K562 (cell line): ENCODE data around the gene POLR1H. TPM values are rescaled to one million over a fixed set of nuclear protein-coding genes. Genes with fewer than 3 reads are reported as not detected.

Source experiments
- ARID3A ChIP-seq: IDR thresholded peaks from 2 replicates; pipeline ENCODE4 v1.6.1; 2012; ENCODE audit warnings: low read depth, low read length, improper control_type of control experiment, borderline replicate concordance
- ARID4B ChIP-seq: sonication (generic); formaldehyde crosslinking; IDR thresholded peaks from 2 replicates; pipeline ENCODE4 v1.8.0; 2022; ENCODE audit warnings: mild to moderate bottlenecking, missing genetic modification reagents
- C11orf30 ChIP-seq: fragments of 450-650 bp; IDR thresholded peaks from 2 replicates; pipeline ENCODE4 v1.6.1; 2016; ENCODE audit warnings: low read depth, mild to moderate bottlenecking
- CTBP1 ChIP-seq: fragments of 450-650 bp; IDR thresholded peaks from 2 replicates; pipeline ENCODE4 v1.6.1; 2016; ENCODE audit warnings: borderline replicate concordance
- DEAF1 ChIP-seq: fragments of 450-650 bp; formaldehyde crosslinking; IDR thresholded peaks from 2 replicates; pipeline ENCODE4 v1.4.0; 2020; ENCODE audit warnings: mild to moderate bottlenecking, moderate library complexity
- ELF4 ChIP-seq: fragments of 450-650 bp; formaldehyde crosslinking; IDR thresholded peaks from 2 replicates; pipeline ENCODE4 v1.4.0; 2022; ENCODE audit warnings: missing genetic modification characterization
- EP400 ChIP-seq: fragments of 450-650 bp; IDR thresholded peaks from 2 replicates; pipeline ENCODE4 v1.6.1; 2017; ENCODE audit warnings: antibody characterized with exemption, mild to moderate bottlenecking, moderate library complexity
- HIVEP1 ChIP-seq: fragments of 250-450 bp; sonication (Bioruptor Pico); IDR thresholded peaks from 2 replicates; pipeline ENCODE4 v1.4.0; 2020; ENCODE audit warnings: mild to moderate bottlenecking
- NCOA4 ChIP-seq: fragments of 450-650 bp; IDR thresholded peaks from 2 replicates; pipeline ENCODE4 v1.6.1; 2018; ENCODE audit warnings: mild to moderate bottlenecking; ENCODE audit not compliant: partially characterized antibody
- NEUROD1 ChIP-seq: fragments of 150-350 bp; IDR thresholded peaks from 2 replicates; pipeline ENCODE4 v1.6.1; 2014; ENCODE audit warnings: borderline replicate concordance, low read length, low read depth; ENCODE audit not compliant: partially characterized antibody
- NFIX ChIP-seq: fragments of 250-450 bp; sonication (Bioruptor Pico); IDR thresholded peaks from 2 replicates; pipeline ENCODE4 v1.4.0; 2020; ENCODE audit warnings: low read depth, mild to moderate bottlenecking, moderate library complexity
- PHTF2 ChIP-seq: fragments of 250-450 bp; sonication (Bioruptor Pico); IDR thresholded peaks from 2 replicates; pipeline ENCODE4 v1.5.0; 2021; ENCODE audit warnings: mild to moderate bottlenecking
- PML ChIP-seq: IDR thresholded peaks from 2 replicates; pipeline ENCODE4 v1.6.1; 2012; ENCODE audit warnings: low read length, inconsistent platforms
- SMAD2 ChIP-seq: fragments of 150-350 bp; IDR thresholded peaks from 2 replicates; pipeline ENCODE4 v1.6.1; 2014; ENCODE audit warnings: low read depth, mild to moderate bottlenecking, low read length
- TAF9B ChIP-seq: fragments of 450-650 bp; IDR thresholded peaks from 2 replicates; pipeline ENCODE4 v1.6.1; 2018; ENCODE audit warnings: mild to moderate bottlenecking; ENCODE audit not compliant: partially characterized antibody
- TRIM25 ChIP-seq: fragments of 450-650 bp; IDR thresholded peaks from 2 replicates; pipeline ENCODE4 v1.7.0; 2016; ENCODE audit warnings: borderline replicate concordance
- TSC22D4 ChIP-seq: fragments of 450-650 bp; IDR thresholded peaks from 2 replicates; pipeline ENCODE4 v1.6.1; 2016; ENCODE audit warnings: missing genetic modification characterization, missing biosample characterization, control low read depth
- U2AF2 ChIP-seq: fragments of 200-400 bp; formaldehyde crosslinking; optimal IDR thresholded peaks from 2 replicates; pipeline ENCODE3; 2017; ENCODE audit warnings: low read depth, mild to moderate bottlenecking, low read length
- ZFPM2 ChIP-seq: fragments of 250-450 bp; sonication (Bioruptor Pico); IDR thresholded peaks from 2 replicates; pipeline ENCODE4 v1.5.1; 2022; ENCODE audit warnings: mild to moderate bottlenecking
- polyA plus RNA-seq, 8 experiments: library from polyadenylated mRNA; depleted of rRNA in 4 of 8; stranded (reverse) in 5 of 8; unstranded in 3 of 8; fragments of >200 nt; fragmentation: Nextera tagmentation in 2 of 8; fragmentation: Illumina TruSeq in 1 of 8; extraction: Ambion mirVana in 2 of 8; extraction: Trizol in 1 of 8; gene quantifications; 2 replicates each; pipeline versions ENCODE4 v1.2.1 to v1.2.3, GENCODE V29; 2011 to 2014; ENCODE audit warnings: inconsistent platforms in 1 of 8, missing spikeins in 1 of 8
- total RNA-seq, 7 experiments: library from RNA; depleted of rRNA in 6 of 7; stranded (reverse); fragments of >200 nt in 6 of 7; fragmentation: Illumina TruSeq in 2 of 7; extraction: Trizol in 2 of 7; gene quantifications; 2 replicates each; pipeline versions ENCODE4 v1.2.1 to v1.2.3, GENCODE V29; 2011 to 2021; ENCODE audit warnings: low replicate concordance in 1 of 7

The POLR1H gene
- total and polyA plus RNA-seq, 9 of the 15 experiments (the other 6 are each of a cell fraction or from before 2014, with no cell fraction given): 92.2 to 333 (median 143) TPM

GRCh38 chr6:30061092-30061857, at the start of gene POLR1H (continued):
- peak; percentile 94 for TF ChIP-seq TAF9B
- peak; percentile 93; the same call in 1 of the 2 replicates for TF ChIP-seq ARID3A
- TF ChIP-seq DEAF1 (CRISPR knock-in tag): no peak
- peak; percentile 99 for TF ChIP-seq C11orf30
- no peak for TF ChIP-seq TSC22D4
- TF ChIP-seq PML: peak; percentile 94
- TF ChIP-seq CTBP1: peak; percentile 55; the same call in 1 of the 2 replicates
- TF ChIP-seq U2AF2: no peak
- TF ChIP-seq ZFPM2 (CRISPR knock-in tag): no peak
- peak; percentile 40; the same call in 1 of the 2 replicates for TF ChIP-seq NFIX (CRISPR knock-in tag)
- TF ChIP-seq TRIM25: no peak
- peak; percentile 95 for TF ChIP-seq EP400
- TF ChIP-seq PHTF2 (CRISPR knock-in tag): no peak
- TF ChIP-seq HIVEP1: peak; percentile 62; the same call in 1 of the 2 replicates
- peak; percentile 69 for TF ChIP-seq NEUROD1
- TF ChIP-seq SMAD2: no peak
- TF ChIP-seq NCOA4: no peak
- TF ChIP-seq ELF4 (CRISPR knock-in tag): no peak
- TF ChIP-seq ARID4B (CRISPR knock-in tag): 0 out of 2 replicates have a peak, but pooled peaks have one; percentile 8
